Measurements from ENCODE around the gene INVS. TPM values are rescaled to one million over a fixed set of nuclear protein-coding genes. Genes with fewer than 3 reads are reported as not detected.
"Not testable (repeated sequence)": the region's sequence is repeated elsewhere in the genome, so short reads cannot be mapped to it uniquely, and the experiment has no call there.

Gene INVS
- total and polyA plus RNA-seq, 4 donors = 4.1 to 33.3 (median 13.1) TPM

DNA sequence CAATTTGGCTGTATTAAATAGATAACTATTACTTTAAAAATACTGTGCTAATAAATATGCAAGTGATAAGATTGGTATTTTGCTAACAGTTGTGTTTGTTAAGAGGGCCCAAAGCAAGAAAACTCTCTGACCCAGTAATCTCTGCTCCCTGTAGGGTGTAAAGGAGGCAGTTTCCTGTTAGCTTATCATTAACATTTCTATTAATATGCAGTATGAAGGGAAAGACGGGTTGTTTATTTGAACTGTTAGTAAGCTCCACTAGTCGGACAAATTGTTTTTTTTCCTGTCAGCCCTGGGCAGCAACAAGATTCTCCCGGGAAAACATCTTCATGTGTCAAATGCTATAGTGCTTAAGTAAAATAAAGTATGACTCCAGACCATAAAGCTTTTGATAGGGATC lies 35.9 kb upstream of the INVS start:
- no peak overlapping the region for H3K27ac ChIP-seq (ENCODE audit: low read depth in 1 of 2, low read length in 2 of 2)
- ATAC-seq (ENCODE audit: low FRiP score) (no peak), DNase-seq (no peak)
- no peaks in the 10 kb centered on the region for H3K27me3 ChIP-seq (ENCODE audit: control insufficient read depth in 1 of 2, insufficient read depth in 2 of 2, low read length in 1 of 2)
- no peaks in the 10 kb centered on the region for H3K9me3 ChIP-seq (ENCODE audit: control insufficient read depth, low read length)
- no peaks in the 10 kb centered on the region for H3K4me1 ChIP-seq (ENCODE audit: control insufficient read depth in 1 of 2, insufficient read depth in 2 of 2, low read length in 2 of 2)
- no peaks in the 10 kb centered on the region for H3K36me3 ChIP-seq (ENCODE audit: control insufficient read depth in 1 of 2, insufficient read depth in 2 of 2, low read length in 1 of 2)
- 58 to 59% methylated on average over 3 of the region's 3 CpGs for WGBS, 2 donors
- intact Hi-C loops (cut with DNase I) = loop anchor here in 1 of 2 donors (10.0 kb wide), 1 partner anchor 62 kb away; no protein-coding TSS in a partner anchor
- no peak overlapping the region for H3K4me3 ChIP-seq (ENCODE audit: low read length in 2 of 2)

DNA sequence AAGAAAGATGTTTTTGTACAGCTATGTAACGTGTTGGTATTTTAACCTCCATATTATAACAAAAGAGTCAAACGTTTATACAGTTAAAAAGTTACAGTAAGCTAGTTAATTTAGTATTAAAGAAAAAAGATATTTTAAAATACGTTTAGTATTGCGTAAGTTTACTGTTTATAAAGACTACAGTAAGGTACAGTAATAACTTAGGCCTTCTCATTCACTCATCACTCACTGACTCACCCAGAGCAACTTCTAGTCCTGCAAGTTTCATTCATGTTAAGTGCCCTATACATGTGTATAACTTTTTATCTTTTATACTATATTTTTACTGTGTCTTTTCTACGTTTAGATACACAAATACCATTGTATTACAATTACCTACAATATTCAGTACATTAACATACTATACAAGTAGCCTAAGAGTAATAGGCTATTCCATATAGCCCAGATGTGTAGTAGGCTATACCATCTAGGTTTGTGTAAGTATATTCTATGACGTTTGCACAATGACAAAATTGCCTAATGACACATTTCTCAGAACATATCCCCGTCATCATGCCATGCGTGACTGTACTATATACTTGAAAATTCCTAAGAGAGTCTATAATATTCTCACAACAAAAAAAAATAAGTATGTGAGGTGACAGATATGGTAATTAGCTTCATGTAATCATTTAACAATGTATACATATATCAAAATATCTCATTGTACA lies 34.0 kb upstream of the INVS start:
- no peaks in the 10 kb centered on the region for H3K9me3 ChIP-seq (ENCODE audit: control insufficient read depth, low read length)
- DNase-seq = no peak
- ATAC-seq (ENCODE audit: low FRiP score) = no peak
- H3K27me3 ChIP-seq (ENCODE audit: control insufficient read depth in 1 of 2, insufficient read depth in 2 of 2, low read length in 1 of 2) = no peaks in the 10 kb centered on the region
- no peaks in the 10 kb centered on the region for H3K4me1 ChIP-seq (ENCODE audit: control insufficient read depth in 1 of 2, insufficient read depth in 2 of 2, low read length in 2 of 2)
- intact Hi-C loops (cut with DNase I) = loop anchor here in 1 of 2 donors (10.0 kb wide), 1 partner anchor 60 kb away; no protein-coding TSS in a partner anchor
- no peaks in the 10 kb centered on the region for H3K36me3 ChIP-seq (ENCODE audit: control insufficient read depth in 1 of 2, insufficient read depth in 2 of 2, low read length in 1 of 2)
- no peak overlapping the region for H3K4me3 ChIP-seq (ENCODE audit: low read length in 2 of 2)
- H3K27ac ChIP-seq (ENCODE audit: low read depth in 1 of 2, low read length in 2 of 2) = no peak overlapping the region
- WGBS, 2 donors = 83 to 84% methylated on average over 8 of the region's 8 CpGs

DNA sequence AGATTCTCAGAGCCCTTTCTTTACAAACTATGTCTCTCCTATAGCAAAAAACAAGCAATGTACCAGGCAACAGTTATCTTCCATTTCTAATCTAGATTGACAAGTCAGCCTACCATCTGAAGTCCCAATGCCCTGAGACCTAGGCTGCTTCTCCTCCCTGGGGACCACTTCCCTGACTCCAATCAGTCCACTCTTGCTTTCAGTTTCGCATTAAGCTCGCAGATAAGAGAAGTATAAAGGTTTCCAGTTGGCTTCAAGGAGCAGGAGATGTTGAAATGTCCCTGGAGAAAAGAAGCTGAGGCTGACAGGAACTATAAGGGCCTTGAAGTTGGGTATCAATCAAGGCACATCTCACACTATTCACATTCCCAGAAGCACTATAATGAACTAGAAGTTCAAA lies 32.5 kb upstream of the INVS start:
- no peak overlapping the region for H3K27ac ChIP-seq (ENCODE audit: low read depth in 1 of 2, low read length in 2 of 2)
- no peaks in the 10 kb centered on the region for H3K27me3 ChIP-seq (ENCODE audit: control insufficient read depth in 1 of 2, insufficient read depth in 2 of 2, low read length in 1 of 2)
- ATAC-seq (ENCODE audit: low FRiP score) (peak; percentile 63), DNase-seq (no peak)
- no peaks in the 10 kb centered on the region for H3K9me3 ChIP-seq (ENCODE audit: control insufficient read depth, low read length)
- 8 to 15% methylated on average over 2 of the region's 2 CpGs for WGBS, 2 donors
- no peak overlapping the region for H3K4me3 ChIP-seq (ENCODE audit: low read length in 2 of 2)
- intact Hi-C loops (cut with DNase I) = loop anchor here in 1 of 2 donors (10.0 kb wide), 1 partner anchor 58 kb away; no protein-coding TSS in a partner anchor
- no peaks in the 10 kb centered on the region for H3K36me3 ChIP-seq (ENCODE audit: control insufficient read depth in 1 of 2, insufficient read depth in 2 of 2, low read length in 1 of 2)
- no peaks in the 10 kb centered on the region for H3K4me1 ChIP-seq (ENCODE audit: control insufficient read depth in 1 of 2, insufficient read depth in 2 of 2, low read length in 2 of 2)

DNA sequence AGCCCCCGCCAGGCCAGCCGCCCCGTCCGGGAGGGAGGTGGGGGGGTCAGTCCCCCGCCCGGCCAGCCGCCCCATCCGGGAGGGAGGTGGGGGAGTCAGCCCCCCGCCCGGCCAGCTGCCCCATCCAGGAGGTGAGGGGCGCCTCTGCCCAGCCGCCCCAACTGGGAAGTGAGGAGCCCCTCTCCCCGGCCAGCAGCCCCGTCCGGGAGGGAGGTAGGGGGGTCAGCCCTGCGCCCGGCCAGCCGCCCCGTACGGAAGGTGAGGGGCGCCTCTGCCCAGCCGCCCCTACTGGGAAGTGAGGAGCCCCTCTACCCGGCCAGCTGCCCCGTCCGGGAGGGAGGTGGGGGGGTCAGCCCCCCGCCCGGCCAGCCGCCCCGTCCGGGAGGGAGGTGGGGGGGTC lies 31.1 kb upstream of the INVS start:
- intact Hi-C loops (cut with DNase I) = loop anchor here in 1 of 2 donors (10.0 kb wide), 1 partner anchor 57 kb away; no protein-coding TSS in a partner anchor
- ATAC-seq (ENCODE audit: low FRiP score); H3K9me3 ChIP-seq (ENCODE audit: control insufficient read depth, low read length); H3K36me3 ChIP-seq (ENCODE audit: control insufficient read depth in 1 of 2, insufficient read depth in 2 of 2, low read length in 1 of 2); H3K27me3 ChIP-seq (ENCODE audit: control insufficient read depth in 1 of 2, insufficient read depth in 2 of 2, low read length in 1 of 2); DNase-seq; H3K4me1 ChIP-seq (ENCODE audit: control insufficient read depth in 1 of 2, insufficient read depth in 2 of 2, low read length in 2 of 2); H3K27ac ChIP-seq (ENCODE audit: low read depth in 1 of 2, low read length in 2 of 2); H3K4me3 ChIP-seq (ENCODE audit: low read length in 2 of 2): not testable (repeated sequence)
- WGBS, 2 donors = 98 to 100% methylated on average over 3 to 30 of the region's 30 CpGs

DNA sequence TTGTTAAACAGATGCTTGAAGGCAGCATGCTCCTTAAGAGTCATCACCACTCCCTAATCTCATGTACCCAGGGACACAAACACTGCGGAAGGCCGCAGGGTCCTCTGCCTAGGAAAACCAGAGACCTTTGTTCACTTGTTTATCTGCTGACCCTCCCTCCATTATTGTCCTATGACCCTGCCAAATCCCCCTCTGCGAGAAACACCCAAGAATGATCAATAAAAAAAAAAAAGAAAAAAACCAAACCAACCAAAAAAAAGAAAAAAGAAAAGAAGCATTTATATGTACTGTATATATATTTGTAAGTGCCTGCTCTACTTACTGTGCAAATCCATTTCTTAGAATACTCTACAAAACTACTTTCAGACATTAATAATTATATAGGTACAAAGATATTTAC lies 30.0 kb upstream of the INVS start:
- not testable (repeated sequence) for DNase-seq; H3K4me3 ChIP-seq (ENCODE audit: low read length in 2 of 2); H3K36me3 ChIP-seq (ENCODE audit: control insufficient read depth in 1 of 2, insufficient read depth in 2 of 2, low read length in 1 of 2); H3K9me3 ChIP-seq (ENCODE audit: control insufficient read depth, low read length); H3K27me3 ChIP-seq (ENCODE audit: control insufficient read depth in 1 of 2, insufficient read depth in 2 of 2, low read length in 1 of 2); H3K4me1 ChIP-seq (ENCODE audit: control insufficient read depth in 1 of 2, insufficient read depth in 2 of 2, low read length in 2 of 2); ATAC-seq (ENCODE audit: low FRiP score); H3K27ac ChIP-seq (ENCODE audit: low read depth in 1 of 2, low read length in 2 of 2)
- WGBS, 2 donors = 100% methylated on average over 1 of the region's 3 CpGs; no CpG with 5 or more reads in 1 of the 2 donors
- intact Hi-C loops (cut with DNase I) = loop anchor here in 1 of 2 donors (10.0 kb wide), 1 partner anchor 56 kb away; no protein-coding TSS in a partner anchor

DNA sequence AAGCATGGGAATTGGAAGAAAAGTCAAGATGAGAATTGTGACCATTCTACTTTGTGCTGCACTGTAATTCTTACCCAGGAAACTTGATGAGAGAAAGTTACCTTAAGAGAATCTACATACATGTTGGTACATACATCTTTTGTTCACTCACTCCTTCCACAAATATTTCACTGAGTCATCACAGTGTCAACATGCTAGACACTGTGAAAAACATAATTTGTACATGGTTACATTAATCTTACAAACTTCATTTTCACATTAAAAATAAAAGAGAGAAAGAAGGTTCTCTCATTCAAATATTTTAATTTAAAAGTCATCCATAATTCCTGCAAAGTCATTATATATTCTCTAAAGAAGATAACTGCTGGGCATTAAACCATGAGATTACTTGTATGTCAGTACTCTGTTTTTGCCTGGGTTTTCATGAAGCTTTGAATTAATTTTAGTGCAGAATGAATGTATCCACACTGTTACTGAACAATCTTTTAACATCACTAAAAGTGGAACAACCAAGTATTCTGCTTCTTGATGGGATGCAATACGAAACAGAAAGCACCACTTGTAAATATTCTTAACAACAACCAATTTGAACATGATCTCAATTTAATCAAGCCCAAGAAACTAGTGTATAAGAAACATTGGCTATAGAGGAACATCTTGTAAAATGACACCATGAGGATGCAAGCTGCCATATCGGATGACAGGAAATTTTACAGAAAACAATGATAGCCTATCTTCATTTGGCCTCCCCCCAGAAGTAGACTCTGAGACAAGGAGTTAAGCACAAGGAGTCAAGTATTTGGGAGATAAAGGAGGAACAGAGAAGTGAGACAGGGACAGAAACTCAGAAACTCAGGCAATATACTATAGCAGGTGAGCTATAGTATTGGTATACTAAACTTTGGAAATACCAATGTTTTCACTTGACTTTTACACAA lies 28.7 kb upstream of the INVS start:
- DNase-seq = no peak
- H3K9me3 ChIP-seq (ENCODE audit: control insufficient read depth, low read length) = no peaks in the 10 kb centered on the region
- ATAC-seq (ENCODE audit: low FRiP score) = no peak
- no peaks in the 10 kb centered on the region for H3K4me1 ChIP-seq (ENCODE audit: control insufficient read depth in 1 of 2, insufficient read depth in 2 of 2, low read length in 2 of 2)
- H3K4me3 ChIP-seq (ENCODE audit: low read length in 2 of 2) = no peak overlapping the region
- no peaks in the 10 kb centered on the region for H3K36me3 ChIP-seq (ENCODE audit: control insufficient read depth in 1 of 2, insufficient read depth in 2 of 2, low read length in 1 of 2)
- no peak overlapping the region for H3K27ac ChIP-seq (ENCODE audit: low read depth in 1 of 2, low read length in 2 of 2)
- WGBS, 2 donors = 92 to 96% methylated on average over 2 of the region's 2 CpGs
- no peaks in the 10 kb centered on the region for H3K27me3 ChIP-seq (ENCODE audit: control insufficient read depth in 1 of 2, insufficient read depth in 2 of 2, low read length in 1 of 2)
- intact Hi-C loops (cut with DNase I) = no loop called here

DNA sequence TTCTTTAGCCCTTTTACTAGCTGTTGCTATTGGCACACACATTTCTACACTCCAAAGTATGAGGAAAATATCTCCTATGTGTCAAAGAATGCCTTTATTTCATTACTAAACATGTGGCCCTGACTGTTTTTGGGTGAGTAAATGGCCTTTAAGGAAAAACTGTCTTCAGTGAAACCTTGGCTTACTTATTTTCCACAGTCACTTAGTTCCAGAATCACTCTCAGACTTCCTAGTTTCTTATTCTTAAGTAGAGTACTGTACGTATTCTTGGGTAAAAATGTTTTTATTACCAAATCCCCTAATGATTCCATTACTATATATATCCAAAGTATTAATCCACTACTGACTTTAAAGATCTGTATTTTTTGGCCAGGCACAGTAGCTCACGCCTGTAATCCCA lies 27.8 kb upstream of the INVS start:
- Histone ChIP-seq H3K9me3 (ENCODE audit: control insufficient read depth, low read length) (no peaks in the 10 kb centered on the region), H3K4me1 (ENCODE audit: control insufficient read depth in 1 of 2, insufficient read depth in 2 of 2, low read length in 2 of 2) (no peaks in the 10 kb centered on the region), H3K27me3 (ENCODE audit: control insufficient read depth in 1 of 2, insufficient read depth in 2 of 2, low read length in 1 of 2) (no peaks in the 10 kb centered on the region), H3K27ac (ENCODE audit: low read depth in 1 of 2, low read length in 2 of 2) (no peak overlapping the region), H3K4me3 (ENCODE audit: low read length in 2 of 2) (no peak overlapping the region), H3K36me3 (ENCODE audit: control insufficient read depth in 1 of 2, insufficient read depth in 2 of 2, low read length in 1 of 2) (no peaks in the 10 kb centered on the region)
- ATAC-seq (ENCODE audit: low FRiP score) = no peak
- DNase-seq = no peak
- WGBS, 2 donors = 40 to 52% methylated on average over 2 of the region's 2 CpGs
- intact Hi-C loops (cut with DNase I) = no loop called here

DNA sequence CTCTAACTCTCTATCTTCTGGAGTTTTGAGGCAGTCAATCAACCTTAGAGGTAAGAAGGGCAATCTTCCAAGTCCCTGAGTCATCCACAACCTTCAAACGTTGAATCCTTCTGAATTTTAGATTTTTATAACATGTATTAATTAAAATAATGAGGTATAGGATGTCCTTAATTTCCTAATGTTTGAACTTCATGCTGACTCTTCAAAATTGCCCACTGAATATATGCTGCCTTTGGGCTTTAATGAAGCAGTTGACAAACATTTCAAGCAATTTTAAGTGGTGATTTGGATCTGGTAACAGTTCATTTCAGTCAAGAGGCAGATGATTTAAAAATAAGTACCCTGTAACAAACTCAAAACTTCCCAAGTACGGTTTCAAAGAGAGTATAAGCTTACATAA lies 26.2 kb upstream of the INVS start:
- H3K27ac ChIP-seq (ENCODE audit: low read depth in 1 of 2, low read length in 2 of 2) = no peak overlapping the region
- no peaks in the 10 kb centered on the region for H3K9me3 ChIP-seq (ENCODE audit: control insufficient read depth, low read length)
- no peaks in the 10 kb centered on the region for H3K4me1 ChIP-seq (ENCODE audit: control insufficient read depth in 1 of 2, insufficient read depth in 2 of 2, low read length in 2 of 2)
- no peaks in the 10 kb centered on the region for H3K27me3 ChIP-seq (ENCODE audit: control insufficient read depth in 1 of 2, insufficient read depth in 2 of 2, low read length in 1 of 2)
- no peak overlapping the region for H3K4me3 ChIP-seq (ENCODE audit: low read length in 2 of 2)
- intact Hi-C loops (cut with DNase I) = no loop called here
- ATAC-seq (ENCODE audit: low FRiP score) (no peak), DNase-seq (no peak)
- no peaks in the 10 kb centered on the region for H3K36me3 ChIP-seq (ENCODE audit: control insufficient read depth in 1 of 2, insufficient read depth in 2 of 2, low read length in 1 of 2)
- 64 to 73% methylated on average over 2 of the region's 2 CpGs for WGBS, 2 donors

Measured in aorta (tissue), 5 donors.